H1 (cell line): ENCODE results near the gene PLEKHH2. TPM values are rescaled to one million over a fixed set of nuclear protein-coding genes. Genes with fewer than 3 reads are reported as not detected.
"Not testable (repeated sequence)": the region's sequence is repeated elsewhere in the genome, so short reads cannot be mapped to it uniquely, and the experiment has no call there.

ENCODE experiments used
- CTCF ChIA-PET: fragments of 300-600 bp; sonication (Branson Sonifier 250); formaldehyde crosslinking; loops from one replicate; lab custom pipeline; 2021; ENCODE audit not compliant: partially characterized antibody; lab: Charles Lee
- POLR2A ChIA-PET: fragments of 300-600 bp; sonication (Branson Sonifier 250); formaldehyde crosslinking; loops from one replicate; lab custom pipeline; 2021; ENCODE audit warnings: inconsistent platforms; ENCODE audit not compliant: partially characterized antibody; lab: Charles Lee
- DNase-seq, 2 experiments: peaks; one replicate each; pipeline versions ENCODE4 v3.0.0 to v3.0.0-alpha.2; 2010 to 2022; ENCODE audit warnings: low spot score in 2 of 2, low read depth in 1 of 2, mixed read lengths in 1 of 2
- FAIRE-seq: peaks from 2 replicates; lab custom pipeline; 2011; peaks lifted over from hg19 to GRCh38; lab: Jason Lieb, UNC
- H2AFZ ChIP-seq: 2 replicates; pipeline ENCODE4 v1.8.1; 2012; ENCODE audit warnings: low read length, inconsistent platforms
- H2AK5ac ChIP-seq: 2 replicates; pipeline ENCODE4 v1.6.1; 2013; ENCODE audit warnings: low read depth, low read length
- H2BK120ac ChIP-seq: replicated peaks from 2 replicates; pipeline ENCODE3; 2013; ENCODE audit warnings: low read depth, low read length, inconsistent platforms
- H2BK12ac ChIP-seq: 2 replicates; pipeline ENCODE4 v1.6.1; 2013; ENCODE audit warnings: low read depth, low read length
- H2BK15ac ChIP-seq: 2 replicates; pipeline ENCODE4 v1.6.1; 2013; ENCODE audit warnings: low read length
- H2BK20ac ChIP-seq: 2 replicates; pipeline ENCODE4 v1.6.1; 2013; ENCODE audit warnings: low read length
- H2BK5ac ChIP-seq: 2 replicates; pipeline ENCODE4 v1.6.1; 2013; ENCODE audit warnings: low read depth, low read length
- H3K14ac ChIP-seq: 2 replicates; pipeline ENCODE4 v1.6.1; 2013; ENCODE audit warnings: inconsistent platforms; ENCODE audit not compliant: insufficient read length
- H3K18ac ChIP-seq: 2 replicates; pipeline ENCODE4 v1.6.1; 2013; ENCODE audit warnings: low read length; ENCODE audit errors: extremely low read depth
- H3K23ac ChIP-seq: 2 replicates; pipeline ENCODE4 v1.6.1; 2013; ENCODE audit warnings: inconsistent platforms; ENCODE audit not compliant: insufficient read length
- H3K23me2 ChIP-seq: 2 replicates; pipeline ENCODE4 v1.6.1; 2013; ENCODE audit warnings: low read depth, low read length
- H3K27ac ChIP-seq: 2 replicates; pipeline ENCODE4 v1.6.1; 2011; ENCODE audit warnings: low read depth, low read length, inconsistent platforms
- H3K27me3 ChIP-seq, 4 experiments: replicated peaks in 1 of 4; 1 replicate in 1 of 4; 2 replicates in 3 of 4; pipeline versions ENCODE4 v1.6.1 to v1.8.1; 2011 to 2013; ENCODE audit warnings: low read length in 3 of 4, mild to moderate bottlenecking in 3 of 4, inconsistent platforms in 2 of 4, mixed read lengths in 2 of 4, moderate library complexity in 1 of 4; ENCODE audit not compliant: control insufficient read depth in 3 of 4, insufficient read depth in 3 of 4; ENCODE audit errors: extremely low read depth in 1 of 4
- H3K36me3 ChIP-seq, 4 experiments: 2 replicates each; pipeline versions ENCODE4 v1.6.1 to v1.8.1; 2011 to 2013; ENCODE audit warnings: mild to moderate bottlenecking in 4 of 4, low read length in 3 of 4, moderate library complexity in 2 of 4, control low read depth in 1 of 4, inconsistent platforms in 1 of 4; ENCODE audit not compliant: insufficient read depth in 4 of 4, control insufficient read depth in 2 of 4
- H3K4ac ChIP-seq: replicated peaks from 2 replicates; pipeline ENCODE3; 2013; ENCODE audit warnings: low read length, low read depth, mixed read lengths, inconsistent platforms; ENCODE audit not compliant: insufficient read length
- H3K4me1 ChIP-seq, 4 experiments: replicated peaks in 1 of 4; 1 replicate in 1 of 4; 2 replicates in 3 of 4; pipeline versions ENCODE4 v1.6.1 to v1.8.1; 2011 to 2013; ENCODE audit warnings: low read length in 3 of 4, inconsistent platforms in 2 of 4, mixed read lengths in 1 of 4; ENCODE audit not compliant: insufficient read depth in 4 of 4, control insufficient read depth in 3 of 4
- H3K4me2 ChIP-seq, 2 experiments: 2 replicates each; pipeline versions ENCODE4 v1.6.1 to v1.8.1; 2011 to 2013; ENCODE audit warnings: low read depth in 2 of 2, low read length in 2 of 2, control low read depth in 1 of 2, inconsistent platforms in 1 of 2, mild to moderate bottlenecking in 1 of 2; ENCODE audit not compliant: insufficient read depth in 1 of 2
- H3K4me3 ChIP-seq, 4 experiments: fragments of 200-600, 300-600 bp in 1 of 4; sonication (generic), shearing (Covaris generic), sonication (Bioruptor Twin) in 1 of 4; 2 replicates each; pipeline versions ENCODE4 v1.5.1 to v1.8.1; 2011 to 2016; ENCODE audit warnings: low read length in 4 of 4, low read depth in 3 of 4, control low read depth in 2 of 4, inconsistent platforms in 2 of 4, mild to moderate bottlenecking in 2 of 4, mixed read lengths in 1 of 4, moderate library complexity in 1 of 4; ENCODE audit not compliant: insufficient read depth in 2 of 4; ENCODE audit errors: extremely low read depth in 1 of 4
- H3K56ac ChIP-seq: replicated peaks from 2 replicates; pipeline ENCODE3; 2013; ENCODE audit warnings: low read depth, mild to moderate bottlenecking, mixed read lengths, low read length, inconsistent platforms; ENCODE audit not compliant: insufficient read length
- H3K79me1 ChIP-seq: 2 replicates; pipeline ENCODE4 v1.6.1; 2013; ENCODE audit warnings: low read depth, low read length, control low read depth
- H3K79me2 ChIP-seq, 2 experiments: 2 replicates each; pipeline versions ENCODE4 v1.6.1 to v1.8.1; 2012 to 2013; ENCODE audit warnings: low read length in 2 of 2, mild to moderate bottlenecking in 2 of 2, inconsistent platforms in 1 of 2; ENCODE audit not compliant: insufficient read depth in 2 of 2, control insufficient read depth in 1 of 2
- H3K9ac ChIP-seq, 4 experiments: replicated peaks in 1 of 4; 1 replicate in 1 of 4; 2 replicates in 3 of 4; pipeline versions ENCODE4 v1.6.1 to v1.8.1; 2011 to 2013; ENCODE audit warnings: low read depth in 3 of 4, low read length in 3 of 4, control low read depth in 2 of 4, mild to moderate bottlenecking in 2 of 4, moderate library complexity in 2 of 4, inconsistent platforms in 1 of 4; ENCODE audit errors: extremely low read depth in 1 of 4
- H3K9me3 ChIP-seq, 2 experiments: 2 replicates each; pipeline versions ENCODE4 v1.6.1 to v1.8.1; 2012 to 2013; ENCODE audit warnings: mild to moderate bottlenecking in 2 of 2, moderate library complexity in 2 of 2, control low read depth in 1 of 2, inconsistent platforms in 1 of 2, low read depth in 1 of 2, low read length in 1 of 2, mixed read lengths in 1 of 2; ENCODE audit not compliant: insufficient read depth in 2 of 2
- H4K20me1 ChIP-seq, 2 experiments: replicated peaks in 1 of 2; 2 replicates each; pipeline versions ENCODE3 to v1.8.1; 2011 to 2013; ENCODE audit warnings: inconsistent platforms in 2 of 2, low read length in 2 of 2, mild to moderate bottlenecking in 1 of 2; ENCODE audit not compliant: insufficient read depth in 2 of 2, control insufficient read depth in 1 of 2
- H4K5ac ChIP-seq: 2 replicates; pipeline ENCODE4 v1.6.1; 2013; ENCODE audit warnings: low read length, low read depth, mixed read lengths, inconsistent platforms; ENCODE audit not compliant: insufficient read length
- H4K8ac ChIP-seq: 2 replicates; pipeline ENCODE4 v1.8.0; 2013; ENCODE audit warnings: mild to moderate bottlenecking, moderate library complexity, low read length, inconsistent platforms; ENCODE audit not compliant: insufficient read depth; ENCODE audit errors: extremely low read depth
- H4K91ac ChIP-seq: replicated peaks from 2 replicates; pipeline ENCODE3; 2013; ENCODE audit warnings: low read length, mixed read lengths, inconsistent platforms; ENCODE audit not compliant: insufficient read length
- WGBS, 2 experiments: shearing (Covaris generic) in 1 of 2; methylation state at CpG; one replicate each; pipeline versions ENCODE4 v1.1.6 to v1.1.7; 2013 to 2015; ENCODE audit warnings: low lambda C conversion rate in 2 of 2, mixed read lengths in 2 of 2, inconsistent platforms in 1 of 2, low coverage in 1 of 2, missing lambda C conversion rate in 1 of 2; ENCODE audit not compliant: insufficient replicate concordance in 2 of 2, insufficient coverage in 1 of 2, insufficient read length in 1 of 2; ENCODE audit errors: extremely low coverage in 1 of 2, missing lambda C conversion rate in 1 of 2; 5-methylcytosine and 5-hydroxymethylcytosine counted together
- polyA plus RNA-seq, 7 experiments: library from polyadenylated mRNA; depleted of rRNA in 3 of 7; stranded (reverse) in 5 of 7; unstranded in 2 of 7; fragments of >200 nt in 5 of 7; fragments of 200-250 nt in 2 of 7; gene quantifications; 1 replicate in 5 of 7; 2 replicates in 1 of 7; 4 replicates in 1 of 7; pipeline versions ENCODE4 v1.2.1 to v1.2.3, GENCODE V29; 2011 to 2013; ENCODE audit warnings: missing spikeins in 2 of 7, mixed read lengths in 2 of 7
- total RNA-seq: library from RNA; stranded (reverse); fragmentation: NEBNext Ultra II Directional; extraction: Animal tissue kit (Norgen Biotek cat#: 25700); gene quantifications from 2 replicates; pipeline ENCODE4 v1.2.1, GENCODE V29; 2021

The PLEKHH2 gene
- total and polyA plus RNA-seq, 2 of the 8 experiments (the other 6 are each of a cell fraction or from before 2014, with no cell fraction given) = 2.2 to 5.0 TPM

GRCh38 chr2:43698140-43698539, 61.1 kb downstream of the PLEKHH2 start:
- not testable (repeated sequence) for H3K23me2 ChIP-seq, H2BK15ac ChIP-seq, H2AFZ ChIP-seq, H3K9me3 ChIP-seq, H3K4me2 ChIP-seq, H3K79me2 ChIP-seq, H3K56ac ChIP-seq, H3K27me3 ChIP-seq, H3K4ac ChIP-seq, H3K36me3 ChIP-seq, H4K91ac ChIP-seq, H4K5ac ChIP-seq, DNase-seq, H2BK20ac ChIP-seq, H3K4me3 ChIP-seq, H2AK5ac ChIP-seq, H3K14ac ChIP-seq, H3K23ac ChIP-seq, H3K4me1 ChIP-seq, H3K18ac ChIP-seq, H2BK5ac ChIP-seq, H3K27ac ChIP-seq, H2BK120ac ChIP-seq, FAIRE-seq, H4K8ac ChIP-seq, H2BK12ac ChIP-seq, H4K20me1 ChIP-seq, H3K79me1 ChIP-seq, H3K9ac ChIP-seq
- ChIA-PET CTCF (interaction anchor here (1.0 to 1.1 kb wide), 2 partner anchors 17 to 75 kb away, joined by 3 to 4 read pairs; partner anchors contain the start of gene DYNC2LI1), POLR2A (interaction anchor here (0.5 kb wide), 1 partner anchor 131 kb away, joined by 3 read pairs; no protein-coding TSS in a partner anchor)
- 89% methylated on average over 6 of the region's 6 CpGs; no CpG with 5 or more reads in 1 of the 2 experiments for WGBS, 2 experiments
